Transverse colon (tissue), 4 donors: ENCODE data around the gene RNU1-3.
"Not testable (repeated sequence)": the region's sequence is repeated elsewhere in the genome, so short reads cannot be mapped to it uniquely, and the experiment has no call there.

Experiments
- EP300 ChIP-seq: sonication (generic); formaldehyde crosslinking; IDR thresholded peaks from one replicate; pipeline ENCODE4 v1.6.1; 2017; ENCODE audit warnings: antibody characterized with exemption, low read depth
- POLR2A ChIP-seq: fragments of 450-650 bp; IDR thresholded peaks from one replicate; pipeline ENCODE4 v1.6.1; 2016; ENCODE audit warnings: antibody characterized with exemption, mild to moderate bottlenecking, moderate library complexity
- POLR2AphosphoS5 ChIP-seq, 3 donors: sonication (generic); formaldehyde crosslinking; IDR thresholded peaks; one replicate each; pipeline ENCODE4 v1.6.1; 2016; ENCODE audit warnings: antibody characterized with exemption in 3 of 3
- TF ChIP-seq, protein P1 (sequence below), 5 experiments: fragments of 200-600 bp in 3 of 5; fragments of 450-650 bp in 2 of 5; sonication (generic) in 3 of 5; IDR thresholded peaks; 1 replicate in 2 of 5; 2 replicates in 3 of 5; pipeline ENCODE4 v1.5.1; 2016 to 2017; ENCODE audit warnings: antibody characterized with exemption in 5 of 5, inconsistent platforms in 3 of 5, mild to moderate bottlenecking in 2 of 5, moderate library complexity in 1 of 5

- TF ChIP-seq EP300; POLR2AphosphoS5 (IDR thresholded peaks at IDR 0.05); POLR2A: not testable (repeated sequence)
- TF ChIP-seq, protein P1, sequence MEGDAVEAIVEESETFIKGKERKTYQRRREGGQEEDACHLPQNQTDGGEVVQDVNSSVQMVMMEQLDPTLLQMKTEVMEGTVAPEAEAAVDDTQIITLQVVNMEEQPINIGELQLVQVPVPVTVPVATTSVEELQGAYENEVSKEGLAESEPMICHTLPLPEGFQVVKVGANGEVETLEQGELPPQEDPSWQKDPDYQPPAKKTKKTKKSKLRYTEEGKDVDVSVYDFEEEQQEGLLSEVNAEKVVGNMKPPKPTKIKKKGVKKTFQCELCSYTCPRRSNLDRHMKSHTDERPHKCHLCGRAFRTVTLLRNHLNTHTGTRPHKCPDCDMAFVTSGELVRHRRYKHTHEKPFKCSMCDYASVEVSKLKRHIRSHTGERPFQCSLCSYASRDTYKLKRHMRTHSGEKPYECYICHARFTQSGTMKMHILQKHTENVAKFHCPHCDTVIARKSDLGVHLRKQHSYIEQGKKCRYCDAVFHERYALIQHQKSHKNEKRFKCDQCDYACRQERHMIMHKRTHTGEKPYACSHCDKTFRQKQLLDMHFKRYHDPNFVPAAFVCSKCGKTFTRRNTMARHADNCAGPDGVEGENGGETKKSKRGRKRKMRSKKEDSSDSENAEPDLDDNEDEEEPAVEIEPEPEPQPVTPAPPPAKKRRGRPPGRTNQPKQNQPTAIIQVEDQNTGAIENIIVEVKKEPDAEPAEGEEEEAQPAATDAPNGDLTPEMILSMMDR (IDR thresholded peaks at IDR 0.05): not testable (repeated sequence)
Measured at GRCh38 chr1:16700138-16700895, 33.6 kb upstream of the RNU1-3 start.
